Endodermal cell (in vitro differentiated cells): ENCODE results near the gene LRRC43. TPM values are rescaled to one million over a fixed set of nuclear protein-coding genes. Genes with fewer than 3 reads are reported as not detected.
"Not testable (repeated sequence)": the region's sequence is repeated elsewhere in the genome, so short reads cannot be mapped to it uniquely, and the experiment has no call there.

Experiments
- DNase-seq: peaks from one replicate; pipeline ENCODE4 v3.0.0-alpha.2; 2017
- H3K27ac ChIP-seq: 2 replicates; pipeline ENCODE4 v1.5.1; 2013; ENCODE audit warnings: mild to moderate bottlenecking, low read depth, low read length, moderate library complexity
- H3K27me3 ChIP-seq: 2 replicates; pipeline ENCODE4 v1.6.1; 2013; ENCODE audit warnings: mild to moderate bottlenecking, low read length, moderate library complexity; ENCODE audit not compliant: insufficient read depth, control insufficient read depth, poor library complexity, severe bottlenecking
- H3K36me3 ChIP-seq: 2 replicates; pipeline ENCODE4 v1.7.0; 2013; ENCODE audit warnings: mild to moderate bottlenecking, low read length, moderate library complexity; ENCODE audit not compliant: control insufficient read depth, insufficient read depth
- H3K4me1 ChIP-seq: one replicate; pipeline ENCODE4 v1.7.0; 2013; ENCODE audit warnings: low read length; ENCODE audit not compliant: control insufficient read depth, insufficient read depth
- H3K4me3 ChIP-seq: 2 replicates; pipeline ENCODE4 v1.5.1; 2013; ENCODE audit warnings: mild to moderate bottlenecking, low read length, moderate library complexity
- H3K9ac ChIP-seq: 2 replicates; pipeline ENCODE4 v1.6.1; 2013; ENCODE audit warnings: mild to moderate bottlenecking, low read length, moderate library complexity; ENCODE audit not compliant: poor library complexity, severe bottlenecking; ENCODE audit errors: extremely low read depth
- H3K9me3 ChIP-seq: 2 replicates; pipeline ENCODE4 v1.6.1; 2013; ENCODE audit warnings: mild to moderate bottlenecking, low read length, moderate library complexity; ENCODE audit not compliant: control insufficient read depth
- H3K27ac Mint-ChIP-seq: 2 replicates; pipeline ENCODE4 v1.8.0; 2020; ENCODE audit warnings: mixed read lengths
- H3K27me3 Mint-ChIP-seq: 2 replicates; pipeline ENCODE4 v1.8.0; 2021; ENCODE audit warnings: mild to moderate bottlenecking, mixed read lengths; ENCODE audit not compliant: insufficient read depth
- H3K36me3 Mint-ChIP-seq: 2 replicates; pipeline ENCODE4 v1.8.0; 2020; ENCODE audit warnings: low read depth, mixed read lengths
- H3K4me1 Mint-ChIP-seq: 2 replicates; pipeline ENCODE4 v1.8.0; 2020; ENCODE audit warnings: mixed read lengths
- H3K4me3 Mint-ChIP-seq: 2 replicates; pipeline ENCODE4 v1.8.0; 2020; ENCODE audit warnings: mild to moderate bottlenecking, moderate library complexity, mixed read lengths
- H3K9me3 Mint-ChIP-seq: 2 replicates; pipeline ENCODE4 v1.8.0; 2020; ENCODE audit warnings: mild to moderate bottlenecking, mixed read lengths
- CTCF ChIP-seq: fragments of 200-600 bp; sonication (generic); conservative IDR thresholded peaks from 2 replicates; pipeline ENCODE4 v1.5.0; 2021; ENCODE audit warnings: antibody characterized with exemption, mild to moderate bottlenecking
- WGBS, 2 experiments: methylation state at CpG; one replicate each; pipeline versions ENCODE4 v1.1.5 to v1.1.7; 2013; ENCODE audit warnings: missing lambda C conversion rate in 2 of 2, mixed read lengths in 1 of 2; ENCODE audit not compliant: insufficient coverage in 1 of 2, insufficient read length in 1 of 2; 5-methylcytosine and 5-hydroxymethylcytosine counted together
- total RNA-seq, 2 donors: library from RNA; stranded (reverse); fragmentation: NEBNext Ultra II Directional in 1 of 2; extraction: Animal tissue kit (Norgen Biotek cat#: 25700) in 1 of 2; gene quantifications; 2 replicates in 1 of 2; 3 replicates in 1 of 2; pipeline ENCODE4 v1.2.1, GENCODE V29; 2021

Gene LRRC43
- total RNA-seq, 2 donors from 2014 or later, result 1.5 to 2.4 TPM

- H3K36me3 Mint-ChIP-seq, result no peaks in the 10 kb centered on the region
- no peaks in the 10 kb centered on the region for H3K9me3 Mint-ChIP-seq
- Histone ChIP-seq H3K36me3 (no peaks in the 10 kb centered on the region), H3K4me1 (no peaks in the 10 kb centered on the region), H3K27ac (no peak overlapping the region), H3K4me3 (no peak overlapping the region), H3K9ac (no peak overlapping the region), H3K27me3 (peaks cover 17% of the 10 kb centered on the region), H3K9me3 (no peaks in the 10 kb centered on the region)
- H3K4me1 Mint-ChIP-seq, result peaks cover 5% of the 10 kb centered on the region
- 88 to 91% methylated on average over 8 to 24 of the region's 24 CpGs for WGBS, 2 experiments
- TF ChIP-seq CTCF, result peak; percentile 61
- peak; percentile 77 for DNase-seq
- H3K4me3 Mint-ChIP-seq, result no peak overlapping the region
- no peak overlapping the region for H3K27ac Mint-ChIP-seq
- H3K27me3 Mint-ChIP-seq, result peaks cover 50% of the 10 kb centered on the region
These were observed 17.7 kb downstream of the LRRC43 start for GRCh38 chr12:122200541-122201175.

DNA sequence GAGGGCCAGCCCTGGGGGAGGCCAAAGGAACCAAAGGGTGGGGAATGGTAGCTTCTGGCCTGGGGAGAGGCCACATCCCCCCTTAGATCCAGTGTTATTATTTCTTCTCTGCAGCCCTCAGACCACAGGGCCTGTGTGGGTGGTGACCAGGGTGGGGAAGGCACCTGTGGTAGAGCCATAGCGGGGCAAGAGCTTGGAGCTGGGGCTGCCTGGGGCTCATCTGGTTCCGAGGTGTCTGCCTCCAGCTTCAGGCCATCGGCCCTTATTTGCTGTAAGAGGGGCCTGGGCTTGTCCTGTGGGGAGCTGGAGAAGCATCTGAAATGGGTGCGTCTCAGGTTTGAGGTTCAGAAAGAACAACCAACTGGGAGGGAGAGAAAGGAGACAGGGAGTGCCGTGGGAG lies 18.5 kb downstream of the LRRC43 start:
- H3K4me3 ChIP-seq, result no peak overlapping the region
- Mint-ChIP-seq H3K36me3 (no peaks in the 10 kb centered on the region), H3K4me3 (no peak overlapping the region), H3K4me1 (peaks cover 5% of the 10 kb centered on the region), H3K27ac (no peak overlapping the region), H3K9me3 (no peaks in the 10 kb centered on the region), H3K27me3 (peaks cover 54% of the 10 kb centered on the region)
- peak; percentile 48 for DNase-seq
- no peaks in the 10 kb centered on the region for H3K36me3 ChIP-seq
- no peaks in the 10 kb centered on the region for H3K9me3 ChIP-seq
- TF ChIP-seq CTCF, result no peak
- 91 to 100% methylated on average over 3 to 5 of the region's 5 CpGs for WGBS, 2 experiments
- H3K4me1 ChIP-seq, result no peaks in the 10 kb centered on the region
- peaks cover 17% of the 10 kb centered on the region for H3K27me3 ChIP-seq
- no peak overlapping the region for H3K27ac ChIP-seq
- no peak overlapping the region for H3K9ac ChIP-seq

DNA sequence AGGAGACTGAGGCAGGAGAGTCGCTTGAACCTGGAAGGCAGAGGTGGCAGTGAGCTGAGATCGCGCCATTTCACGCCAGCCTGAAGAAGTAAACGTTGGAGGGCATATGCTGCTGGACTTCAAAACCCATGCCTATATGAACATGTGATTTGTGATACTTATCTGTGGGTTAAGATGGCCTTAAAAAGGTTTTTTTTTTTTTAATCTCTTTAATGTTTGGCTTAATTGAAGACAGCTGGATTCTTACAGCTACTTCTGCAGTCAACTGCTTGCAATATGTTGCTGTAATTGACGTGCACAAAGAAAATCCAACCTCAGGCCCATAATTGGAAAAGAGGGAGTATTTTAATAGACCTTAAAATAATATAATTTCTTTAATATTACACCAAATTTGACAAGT lies 19.1 kb downstream of the LRRC43 start:
- Histone ChIP-seq H3K4me3 (no peak overlapping the region), H3K9me3 (no peaks in the 10 kb centered on the region), H3K36me3 (peaks cover 4% of the 10 kb centered on the region), H3K9ac (no peak overlapping the region), H3K27me3 (peaks cover 17% of the 10 kb centered on the region), H3K4me1 (no peaks in the 10 kb centered on the region), H3K27ac (no peak overlapping the region)
- WGBS, 2 experiments, result 89 to 96% methylated on average over 5 to 6 of the region's 6 CpGs
- Mint-ChIP-seq H3K4me3 (no peak overlapping the region), H3K27ac (no peak overlapping the region), H3K27me3 (peaks cover 58% of the 10 kb centered on the region), H3K9me3 (no peaks in the 10 kb centered on the region), H3K36me3 (no peaks in the 10 kb centered on the region), H3K4me1 (peaks cover 5% of the 10 kb centered on the region)
- no peak for TF ChIP-seq CTCF
- DNase-seq, result peak; percentile 20

DNA sequence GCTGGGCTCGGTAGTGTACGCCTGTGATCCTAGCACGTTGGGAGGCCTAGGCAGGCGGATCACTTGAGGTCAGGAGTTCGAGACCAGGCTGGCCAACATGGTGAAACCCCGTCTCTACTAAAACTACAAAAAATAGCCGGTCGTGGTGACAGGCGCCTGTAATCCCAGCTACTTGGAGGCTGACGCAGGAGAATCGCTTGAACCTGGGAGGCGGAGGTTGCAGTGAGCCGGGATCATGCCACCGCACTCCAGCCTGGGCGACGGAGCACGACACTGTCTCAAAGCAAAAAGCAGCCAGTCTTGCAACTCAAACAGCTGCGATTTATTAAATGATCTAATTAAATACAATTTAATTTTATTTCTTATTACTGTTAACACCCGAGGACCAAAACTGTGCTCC lies 19.9 kb downstream of the LRRC43 start:
- not testable (repeated sequence) for H3K36me3 Mint-ChIP-seq, H3K27ac ChIP-seq, DNase-seq, H3K4me1 ChIP-seq, H3K27ac Mint-ChIP-seq, H3K9me3 Mint-ChIP-seq, H3K9ac ChIP-seq, H3K4me1 Mint-ChIP-seq, H3K9me3 ChIP-seq
- Mint-ChIP-seq H3K27me3 (peaks cover 60% of the 10 kb centered on the region), H3K4me3 (peak overlapping the region; percentile 58)
- H3K36me3 ChIP-seq, result peaks cover 12% of the 10 kb centered on the region
- peaks cover 17% of the 10 kb centered on the region for H3K27me3 ChIP-seq
- peak overlapping the region; percentile 75 for H3K4me3 ChIP-seq
- 86 to 88% methylated on average over 13 to 18 of the region's 19 CpGs for WGBS, 2 experiments
